Measurements from ENCODE around the gene FOXJ3. TPM values are rescaled to one million over a fixed set of nuclear protein-coding genes. Genes with fewer than 3 reads are reported as not detected.

The FOXJ3 gene
- total RNA-seq, 1 experiment from 2014 or later: 34.0 TPM

- DNase-seq (ENCODE audit: low read depth): no peak
Observed at GRCh38 chr1:42189931-42190853, 144.8 kb downstream of the FOXJ3 start.

- DNase-seq (ENCODE audit: low read depth): peak; percentile 94
Observed at GRCh38 chr1:42186152-42186551, 148.9 kb downstream of the FOXJ3 start.

- DNase-seq (ENCODE audit: low read depth): no peak
Observed at GRCh38 chr1:42184616-42185015, 150.4 kb downstream of the FOXJ3 start.

- DNase-seq (ENCODE audit: low read depth): no peak
Observed at GRCh38 chr1:42183957-42184268, 151.1 kb downstream of the FOXJ3 start.

- no peak for DNase-seq (ENCODE audit: low read depth)
Observed at GRCh38 chr1:42183210-42183956, 151.7 kb downstream of the FOXJ3 start.

GRCh38 chr1:42181687-42182086 lies 153.3 kb downstream of the FOXJ3 start:
- no peak for DNase-seq (ENCODE audit: low read depth)

GRCh38 chr1:42179900-42180329 lies 155.1 kb downstream of the FOXJ3 start:
- DNase-seq (ENCODE audit: low read depth): no peak

GRCh38 chr1:42179275-42179674 lies 155.8 kb downstream of the FOXJ3 start:
- peak; percentile 30 for DNase-seq (ENCODE audit: low read depth)

- DNase-seq (ENCODE audit: low read depth): no peak
Observed at GRCh38 chr1:42178249-42178648, 156.8 kb downstream of the FOXJ3 start.

- DNase-seq (ENCODE audit: low read depth): peak; percentile 81
Observed at GRCh38 chr1:42177541-42177981, 157.5 kb downstream of the FOXJ3 start.

GRCh38 chr1:42176902-42177519 lies 158.0 kb downstream of the FOXJ3 start:
- peak; percentile 35 for DNase-seq (ENCODE audit: low read depth)

- DNase-seq (ENCODE audit: low read depth): no peak
Observed at GRCh38 chr1:42175314-42176054, 159.6 kb downstream of the FOXJ3 start.

GRCh38 chr1:42173961-42174735 lies 160.9 kb downstream of the FOXJ3 start:
- no peak for DNase-seq (ENCODE audit: low read depth)

- peak; percentile 32 for DNase-seq (ENCODE audit: low read depth)
Observed at GRCh38 chr1:42173155-42173933, 161.7 kb downstream of the FOXJ3 start.

GRCh38 chr1:42172381-42173133 lies 162.5 kb downstream of the FOXJ3 start:
- no peak for DNase-seq (ENCODE audit: low read depth)

- no peak for DNase-seq (ENCODE audit: low read depth)
Observed at GRCh38 chr1:42171679-42172266, 163.3 kb downstream of the FOXJ3 start.

GRCh38 chr1:42170779-42171621 lies 164.0 kb downstream of the FOXJ3 start:
- DNase-seq (ENCODE audit: low read depth): peak; percentile 19

GRCh38 chr1:42168763-42169162 lies 166.3 kb downstream of the FOXJ3 start:
- no peak for DNase-seq (ENCODE audit: low read depth)

Measured in LHCN-M2 (cell line).